ENCODE measurements around the gene SCAF11.

DNA sequence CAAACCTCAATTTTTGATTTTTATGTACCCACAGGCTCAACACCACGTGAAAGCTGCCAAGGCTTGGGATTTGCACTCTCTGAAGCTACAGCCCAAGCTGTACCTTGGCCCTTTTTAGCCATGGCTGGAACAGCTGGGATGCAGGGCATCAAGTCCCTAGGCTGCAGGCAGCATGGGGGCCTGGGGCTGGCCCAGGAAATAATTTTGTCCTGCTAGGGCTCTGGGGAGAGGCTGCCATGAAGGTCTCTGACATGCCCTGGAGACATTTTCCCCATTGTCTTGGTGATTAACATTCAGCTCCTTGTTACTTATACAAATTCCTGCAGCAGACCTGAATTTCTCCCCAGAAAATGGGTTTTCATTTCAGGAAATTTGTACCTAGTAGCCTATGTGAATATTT, 103.7 kb downstream of the SCAF11 start:
- TF ChIP-seq, protein P1, sequence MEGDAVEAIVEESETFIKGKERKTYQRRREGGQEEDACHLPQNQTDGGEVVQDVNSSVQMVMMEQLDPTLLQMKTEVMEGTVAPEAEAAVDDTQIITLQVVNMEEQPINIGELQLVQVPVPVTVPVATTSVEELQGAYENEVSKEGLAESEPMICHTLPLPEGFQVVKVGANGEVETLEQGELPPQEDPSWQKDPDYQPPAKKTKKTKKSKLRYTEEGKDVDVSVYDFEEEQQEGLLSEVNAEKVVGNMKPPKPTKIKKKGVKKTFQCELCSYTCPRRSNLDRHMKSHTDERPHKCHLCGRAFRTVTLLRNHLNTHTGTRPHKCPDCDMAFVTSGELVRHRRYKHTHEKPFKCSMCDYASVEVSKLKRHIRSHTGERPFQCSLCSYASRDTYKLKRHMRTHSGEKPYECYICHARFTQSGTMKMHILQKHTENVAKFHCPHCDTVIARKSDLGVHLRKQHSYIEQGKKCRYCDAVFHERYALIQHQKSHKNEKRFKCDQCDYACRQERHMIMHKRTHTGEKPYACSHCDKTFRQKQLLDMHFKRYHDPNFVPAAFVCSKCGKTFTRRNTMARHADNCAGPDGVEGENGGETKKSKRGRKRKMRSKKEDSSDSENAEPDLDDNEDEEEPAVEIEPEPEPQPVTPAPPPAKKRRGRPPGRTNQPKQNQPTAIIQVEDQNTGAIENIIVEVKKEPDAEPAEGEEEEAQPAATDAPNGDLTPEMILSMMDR (conservative IDR thresholded peaks at IDR 0.05; ENCODE audit: low read depth, low read length) = no peak
- TF ChIP-seq EZH2 (IDR thresholded peaks at IDR 0.05; ENCODE audit: low read length, unreplicated experiment) = no peak
